Spleen (tissue), 7 donors: ENCODE results near the gene GLDC.

Experiments used
- CTCF ChIP-seq, 11 experiments: fragments of 200-600 bp in 7 of 11; fragments of 450-650 bp in 4 of 11; sonication (generic) in 4 of 11; IDR thresholded peaks in 8 of 11; conservative IDR thresholded peaks in 3 of 11; 1 replicate in 7 of 11; 2 replicates in 4 of 11; pipeline versions ENCODE4 v1.4.0 to v1.8.0; 2016 to 2021; ENCODE audit warnings: antibody characterized with exemption in 11 of 11, inconsistent platforms in 4 of 11, mild to moderate bottlenecking in 1 of 11
- POLR2A ChIP-seq, 3 donors: fragments of 450-650 bp; IDR thresholded peaks; one replicate each; pipeline ENCODE4 v1.5.1; 2017; ENCODE audit warnings: antibody characterized with exemption in 3 of 3, mild to moderate bottlenecking in 1 of 3
- POLR2AphosphoS5 ChIP-seq, 3 donors: sonication (generic); formaldehyde crosslinking; IDR thresholded peaks; one replicate each; pipeline ENCODE4 v1.5.1; 2017; ENCODE audit warnings: antibody characterized with exemption in 3 of 3
- donor health status: DM: no; HTN: no; CAD: no; lungs with moderate emphysema.
- donor health status: DM: no; HTN: no; CAD: no.
- donor health status: DM: no; HTN: no; CAD: no.

- TF ChIP-seq CTCF (IDR thresholded peaks at IDR 0.05 in 8 of 11, conservative IDR thresholded peaks at IDR 0.05 in 3 of 11) = no peak
- TF ChIP-seq POLR2A (IDR thresholded peaks at IDR 0.05) = no peak
- no peak for TF ChIP-seq POLR2AphosphoS5 (IDR thresholded peaks at IDR 0.05)
Measured at GRCh38 chr9:6628704-6629103, 16.8 kb downstream of the GLDC start.
